HG02852 (cell line): ENCODE measurements around the gene CNKSR1.
A peak's percentile ranks its signal among the peaks of the same experiment; 100 is the strongest.
"Not testable (repeated sequence)": the region's sequence is repeated elsewhere in the genome, so short reads cannot be mapped to it uniquely, and the experiment has no call there.

Experiments
- ATAC-seq: cut with Tn5 transposase; IDR thresholded peaks from one replicate; pipeline ENCODE4 v1.9.1; 2021; ENCODE audit warnings: mild to moderate bottlenecking, moderate library complexity; ENCODE audit not compliant: unreplicated experiment

Gene CNKSR1

DNA sequence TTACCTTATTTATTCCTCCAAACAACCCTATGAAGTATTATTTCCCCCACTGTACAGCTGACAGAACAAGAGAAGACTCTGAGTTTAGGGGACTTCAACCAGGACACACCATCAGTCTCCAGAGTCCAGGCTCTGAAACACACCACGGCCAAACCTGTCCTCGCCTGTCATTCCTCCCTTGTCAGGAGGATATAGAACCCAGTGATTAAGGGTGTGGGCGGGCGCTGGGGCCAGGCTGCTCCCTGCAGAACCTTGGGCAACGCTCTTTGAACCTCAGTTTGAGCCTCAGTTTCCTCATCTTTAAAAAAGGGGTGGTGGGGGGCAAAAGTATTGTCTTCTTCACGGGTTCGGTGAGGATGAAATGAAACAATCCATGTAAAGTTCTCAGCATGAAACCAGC lies 47.3 kb downstream of the CNKSR1 start:
- ATAC-seq: no peak

DNA sequence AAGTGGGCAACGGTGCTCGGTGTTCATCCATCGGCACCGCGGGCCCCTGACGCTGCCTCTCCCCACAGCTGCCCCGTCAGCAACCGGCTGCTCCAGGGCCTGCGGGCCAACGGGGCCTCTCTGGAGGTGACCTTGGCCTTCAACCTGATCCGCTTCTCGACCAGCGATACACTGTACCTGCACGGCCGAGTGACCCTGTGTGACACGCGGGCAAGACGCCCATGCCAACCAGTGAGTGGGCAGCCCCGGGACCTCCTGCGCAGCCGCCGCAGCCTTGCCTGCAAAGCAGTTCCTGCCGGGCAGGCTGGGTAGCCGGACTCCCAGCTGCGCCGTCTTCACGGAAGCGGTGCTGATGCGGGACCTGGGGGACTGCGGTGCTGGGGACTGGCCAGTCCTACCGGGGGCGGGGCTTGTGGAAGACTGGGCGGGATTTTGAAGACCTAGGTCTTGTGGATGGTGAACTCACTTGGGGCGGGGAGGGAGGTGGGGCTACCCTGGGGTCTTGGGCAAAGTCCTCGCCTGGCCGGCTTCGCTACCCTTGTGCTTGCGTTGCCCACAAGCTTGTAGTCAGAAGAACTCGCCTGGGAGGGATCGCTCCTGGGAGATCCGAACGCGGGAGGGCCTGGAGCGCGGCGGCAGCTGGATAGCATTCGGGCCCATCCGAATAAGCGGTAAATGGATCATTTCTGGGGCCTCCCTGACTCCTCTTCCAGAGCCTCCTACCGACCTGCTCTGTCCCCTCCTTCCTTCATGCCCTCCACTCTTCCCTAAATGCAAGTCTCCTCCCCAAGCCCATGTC lies 47.9 kb downstream of the CNKSR1 start:
- ATAC-seq: no peak

DNA sequence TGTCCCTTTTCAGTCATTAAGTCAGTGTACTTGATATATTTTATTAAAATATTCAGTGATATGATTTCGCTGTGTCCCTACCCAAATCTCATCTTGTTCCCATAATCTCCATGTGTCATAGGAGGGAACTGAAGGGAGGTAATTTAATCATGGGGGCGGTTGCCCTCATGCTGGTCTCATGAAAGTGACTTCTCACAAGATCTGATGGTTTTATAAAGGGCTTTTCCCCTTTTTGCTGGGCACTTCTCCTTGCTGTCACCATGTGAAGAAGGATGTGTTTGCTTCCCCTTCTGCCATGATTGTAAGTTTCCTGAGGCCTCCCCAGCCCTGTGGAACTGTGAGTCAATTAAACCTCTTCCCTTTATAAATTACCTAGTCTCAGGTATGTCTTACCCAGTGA lies 53.4 kb downstream of the CNKSR1 start:
- ATAC-seq: not testable (repeated sequence)

DNA sequence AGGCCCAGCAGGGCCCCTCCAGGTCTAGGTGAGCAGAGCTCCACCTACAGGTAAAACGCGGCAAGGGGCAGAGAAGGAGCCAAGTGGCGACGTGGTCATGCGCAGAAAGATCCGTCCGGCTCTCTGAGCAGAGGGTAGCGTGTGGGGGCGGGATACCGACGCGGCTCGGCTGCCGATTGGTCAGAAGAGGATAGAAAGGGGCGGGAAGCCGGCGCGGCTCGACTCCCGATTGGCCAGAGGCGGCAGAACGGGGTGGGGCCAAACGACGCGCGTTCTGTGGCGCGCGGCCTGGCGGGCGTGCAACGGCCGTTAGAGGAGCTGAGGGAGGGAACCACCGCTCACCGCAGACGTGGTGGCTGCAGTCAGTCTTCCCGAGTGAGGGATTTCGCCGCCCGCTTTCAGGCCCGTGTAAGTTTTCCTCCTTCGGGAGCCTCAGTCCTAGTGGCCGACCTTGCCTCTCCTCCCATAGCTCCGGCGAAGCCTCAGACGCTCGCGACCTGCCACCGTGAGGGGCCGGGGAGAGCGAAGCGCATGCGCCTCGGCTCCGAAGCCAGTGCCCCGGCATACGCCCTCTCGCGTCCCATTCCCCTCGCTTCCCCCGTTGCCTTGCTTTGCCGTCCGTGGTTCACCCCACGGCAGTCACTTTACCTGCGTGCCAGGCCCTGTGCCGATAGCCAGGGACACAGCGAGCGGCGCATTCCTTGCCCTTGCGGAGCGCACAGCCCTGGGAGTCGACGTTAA lies 56.8 kb downstream of the CNKSR1 start, which contains the start of gene CEP85:
Gene CEP85, plus strand, starts transcription at position 298 of the 741 bp plus-strand sequence. CDS start 5,584 bp downstream, outside the sequence.
- peak; percentile 89 for ATAC-seq

DNA sequence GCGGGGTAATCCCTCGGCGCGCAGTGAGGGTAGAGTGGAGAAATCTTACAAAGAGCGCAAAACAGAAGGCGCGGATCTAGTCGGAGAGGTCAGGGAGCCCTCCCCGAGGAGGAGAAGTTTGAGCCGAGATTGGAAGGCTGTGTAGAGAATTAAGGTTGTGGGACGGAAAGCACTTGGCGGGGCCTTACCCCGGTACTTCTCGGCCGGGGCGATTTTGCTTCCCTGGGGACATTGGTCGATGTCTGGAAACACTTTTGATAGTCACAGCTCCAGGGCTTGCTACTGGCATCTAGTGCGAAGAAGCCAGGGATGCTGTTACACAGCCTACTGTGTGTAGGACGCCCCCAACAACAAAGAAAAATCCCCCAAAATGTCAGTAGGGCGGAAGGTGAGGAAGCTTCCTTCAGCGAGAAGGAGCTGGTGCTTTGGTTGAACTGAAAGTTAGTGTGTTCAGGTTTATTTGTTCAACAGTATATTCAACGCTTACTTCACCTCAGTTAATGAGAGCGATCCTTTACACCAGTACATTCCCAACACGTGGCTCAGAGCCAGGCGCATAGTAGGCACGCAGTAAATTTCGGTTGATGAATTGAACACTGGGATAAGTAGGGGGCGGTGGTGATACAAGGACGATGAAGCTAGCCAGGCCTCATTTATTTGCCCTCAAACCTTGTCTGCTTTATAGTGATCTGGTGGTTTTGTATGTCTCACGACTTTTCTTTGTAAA lies 57.5 kb downstream of the CNKSR1 start:
- ATAC-seq: no peak

DNA sequence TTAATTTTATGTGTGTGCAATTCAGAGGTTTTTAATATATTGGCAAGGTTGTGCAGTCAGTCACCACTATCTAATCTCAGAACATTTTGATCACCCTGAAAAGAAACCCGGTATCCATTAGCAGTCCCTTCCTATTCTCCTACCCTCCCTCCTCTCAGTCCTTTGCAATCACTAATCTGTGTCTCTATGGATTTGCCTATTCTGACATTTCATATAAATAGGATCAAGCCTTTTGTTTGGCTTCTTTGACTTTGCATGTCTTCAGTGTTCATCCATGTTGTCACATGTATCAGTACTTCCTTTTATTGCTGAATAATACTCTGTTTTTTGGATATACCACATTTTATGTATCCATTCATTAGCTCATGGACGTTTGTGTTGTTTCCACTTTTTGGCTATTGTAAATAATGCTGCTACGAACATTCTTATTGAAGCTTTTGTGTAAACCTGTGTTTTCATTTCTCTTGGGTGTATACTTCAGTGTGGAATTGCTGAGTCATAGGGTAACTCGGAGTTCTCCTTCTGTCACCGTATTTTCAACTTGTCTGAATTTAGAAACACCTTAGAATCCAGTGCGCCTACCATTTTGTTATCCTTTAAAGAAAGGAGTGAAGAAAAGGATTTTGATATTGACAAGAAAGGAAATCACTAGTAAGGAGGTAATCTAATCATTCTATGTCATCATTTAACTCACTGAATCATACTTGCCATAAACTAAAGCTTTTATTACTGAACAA lies 60.1 kb downstream of the CNKSR1 start:
- no peak for ATAC-seq
